ENCODE data around the gene ULK4. TPM values are rescaled to one million over a fixed set of nuclear protein-coding genes. Genes with fewer than 3 reads are reported as not detected.
A peak's percentile ranks its signal among the peaks of the same experiment; 100 is the strongest.

ULK4 gene
- polyA plus RNA-seq, 1 of the 3 experiments (the other 2 are of a cell fraction): 6.2 TPM

DNA sequence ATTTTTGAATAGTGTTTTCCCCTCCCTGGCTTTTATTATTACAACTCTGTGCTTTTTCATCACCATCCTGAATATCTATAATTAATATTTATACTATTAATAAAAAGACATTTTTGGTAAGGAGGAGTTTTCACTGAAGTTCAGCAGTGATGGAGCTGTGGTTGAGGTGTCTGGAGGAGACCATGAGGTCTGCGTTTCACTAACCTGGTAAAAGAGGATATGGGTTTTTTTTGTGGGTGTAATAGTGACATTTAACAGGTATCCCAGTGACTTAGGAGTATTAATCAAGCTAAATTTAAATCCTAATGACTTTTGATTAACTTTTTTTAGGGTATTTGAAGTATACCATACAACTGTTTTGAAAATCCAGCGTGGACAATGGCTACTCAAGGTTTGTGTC, 738.2 kb downstream of the ULK4 start:
- H3K4me2 ChIP-seq: 0 out of 2 replicates have a peak overlapping the region, but pooled peaks have one; percentile 22
- H2AFZ ChIP-seq (ENCODE audit: low read depth): no peak overlapping the region
- no peaks in the 10 kb centered on the region for H3K9me3 ChIP-seq
- ChIA-PET CTCF (no interaction called here), POLR2A (no interaction called here)
- WGBS (ENCODE audit: low lambda C conversion rate): 92% methylated on average over 2 of the region's 2 CpGs
- DNase-seq: no peak
- peaks cover 8% of the 10 kb centered on the region for H3F3A ChIP-seq (replicated peaks; ENCODE audit: insufficient read depth)
- H3K4me3 ChIP-seq (ENCODE audit: low read depth in 2 of 2, low read length in 1 of 2): no peak overlapping the region
- H3K4me1 ChIP-seq (ENCODE audit: control insufficient read depth in 1 of 2, insufficient read depth in 2 of 2, low read depth in 1 of 2, low read length in 1 of 2): peaks cover 3 to 10% of the 10 kb centered on the region in 2 experiments
- no peak overlapping the region for H3K9ac ChIP-seq
- TF ChIP-seq YY1 (IDR thresholded peaks at IDR 0.05; ENCODE audit: low read depth): no peak
- TF ChIP-seq, protein P1, sequence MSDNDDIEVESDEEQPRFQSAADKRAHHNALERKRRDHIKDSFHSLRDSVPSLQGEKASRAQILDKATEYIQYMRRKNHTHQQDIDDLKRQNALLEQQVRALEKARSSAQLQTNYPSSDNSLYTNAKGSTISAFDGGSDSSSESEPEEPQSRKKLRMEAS (IDR thresholded peaks at IDR 0.05; ENCODE audit: low read depth): no peak
- no peak for TF ChIP-seq TEAD4 (IDR thresholded peaks at IDR 0.05; ENCODE audit: borderline replicate concordance, insufficient read depth)
- TF ChIP-seq RXRA (IDR thresholded peaks at IDR 0.05; ENCODE audit: borderline replicate concordance, low read depth): no peak
- H3K9me2 ChIP-seq: no peaks in the 10 kb centered on the region
- peaks cover 36 to 43% of the 10 kb centered on the region in 2 experiments for H3K36me3 ChIP-seq (replicated peaks in 1 of 2; ENCODE audit: control insufficient read depth in 1 of 2, insufficient read depth in 2 of 2, low read length in 1 of 2)
- no peaks in the 10 kb centered on the region for H3K27me3 ChIP-seq (ENCODE audit: insufficient read depth)
- peaks cover 84% of the 10 kb centered on the region for H4K20me1 ChIP-seq (ENCODE audit: insufficient read depth)
- H3K27ac ChIP-seq (ENCODE audit: low read depth in 2 of 2, low read length in 1 of 2): peak overlapping the region; percentile 39 to 57; a peak in 3 of 4 replicates
- H3K79me2 ChIP-seq (ENCODE audit: insufficient read depth): peaks cover 97% of the 10 kb centered on the region

- ChIA-PET CTCF (no interaction called here), POLR2A (no interaction called here)
- no peak overlapping the region for H3K27ac ChIP-seq (ENCODE audit: low read depth in 2 of 2, low read length in 1 of 2)
- H3K9ac ChIP-seq: no peak overlapping the region
- H3K9me2 ChIP-seq: no peaks in the 10 kb centered on the region
- peaks cover 8% of the 10 kb centered on the region for H3F3A ChIP-seq (replicated peaks; ENCODE audit: insufficient read depth)
- no peak overlapping the region for H3K4me3 ChIP-seq (ENCODE audit: low read depth in 2 of 2, low read length in 1 of 2)
- H4K20me1 ChIP-seq (ENCODE audit: insufficient read depth): peaks cover 85% of the 10 kb centered on the region
- DNase-seq: no peak
- no peak overlapping the region for H3K4me2 ChIP-seq
- H3K36me3 ChIP-seq (replicated peaks in 1 of 2; ENCODE audit: control insufficient read depth in 1 of 2, insufficient read depth in 2 of 2, low read length in 1 of 2): peaks cover 36% of the 10 kb centered on the region in 2 experiments
- no peak for TF ChIP-seq POLR2AphosphoS5 (IDR thresholded peaks at IDR 0.05; ENCODE audit: low read depth, low read length)
- TF ChIP-seq CHD2 (IDR thresholded peaks at IDR 0.05; ENCODE audit: low read length, partially characterized antibody): no peak
- TF ChIP-seq IRF3 (IDR thresholded peaks at IDR 0.05; ENCODE audit: low read depth, low read length): no peak
- no peak for TF ChIP-seq TEAD4 (IDR thresholded peaks at IDR 0.05; ENCODE audit: borderline replicate concordance, insufficient read depth)
- TF ChIP-seq, protein P2, sequence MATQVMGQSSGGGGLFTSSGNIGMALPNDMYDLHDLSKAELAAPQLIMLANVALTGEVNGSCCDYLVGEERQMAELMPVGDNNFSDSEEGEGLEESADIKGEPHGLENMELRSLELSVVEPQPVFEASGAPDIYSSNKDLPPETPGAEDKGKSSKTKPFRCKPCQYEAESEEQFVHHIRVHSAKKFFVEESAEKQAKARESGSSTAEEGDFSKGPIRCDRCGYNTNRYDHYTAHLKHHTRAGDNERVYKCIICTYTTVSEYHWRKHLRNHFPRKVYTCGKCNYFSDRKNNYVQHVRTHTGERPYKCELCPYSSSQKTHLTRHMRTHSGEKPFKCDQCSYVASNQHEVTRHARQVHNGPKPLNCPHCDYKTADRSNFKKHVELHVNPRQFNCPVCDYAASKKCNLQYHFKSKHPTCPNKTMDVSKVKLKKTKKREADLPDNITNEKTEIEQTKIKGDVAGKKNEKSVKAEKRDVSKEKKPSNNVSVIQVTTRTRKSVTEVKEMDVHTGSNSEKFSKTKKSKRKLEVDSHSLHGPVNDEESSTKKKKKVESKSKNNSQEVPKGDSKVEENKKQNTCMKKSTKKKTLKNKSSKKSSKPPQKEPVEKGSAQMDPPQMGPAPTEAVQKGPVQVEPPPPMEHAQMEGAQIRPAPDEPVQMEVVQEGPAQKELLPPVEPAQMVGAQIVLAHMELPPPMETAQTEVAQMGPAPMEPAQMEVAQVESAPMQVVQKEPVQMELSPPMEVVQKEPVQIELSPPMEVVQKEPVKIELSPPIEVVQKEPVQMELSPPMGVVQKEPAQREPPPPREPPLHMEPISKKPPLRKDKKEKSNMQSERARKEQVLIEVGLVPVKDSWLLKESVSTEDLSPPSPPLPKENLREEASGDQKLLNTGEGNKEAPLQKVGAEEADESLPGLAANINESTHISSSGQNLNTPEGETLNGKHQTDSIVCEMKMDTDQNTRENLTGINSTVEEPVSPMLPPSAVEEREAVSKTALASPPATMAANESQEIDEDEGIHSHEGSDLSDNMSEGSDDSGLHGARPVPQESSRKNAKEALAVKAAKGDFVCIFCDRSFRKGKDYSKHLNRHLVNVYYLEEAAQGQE (IDR thresholded peaks at IDR 0.05; ENCODE audit: low read depth, low read length): no peak
- TF ChIP-seq NRF1 (IDR thresholded peaks at IDR 0.05; ENCODE audit: low read depth, low read length): no peak
- TF ChIP-seq RCOR1 (IDR thresholded peaks at IDR 0.05; ENCODE audit: low read length): no peak
- TF ChIP-seq TCF12 (IDR thresholded peaks at IDR 0.05): no peak
- no peak for TF ChIP-seq ZBTB33 (IDR thresholded peaks at IDR 0.05; ENCODE audit: borderline replicate concordance, low read depth)
- no peak for TF ChIP-seq FOXJ3 (CRISPR knock-in tag; IDR thresholded peaks at IDR 0.05)
- no peak for TF ChIP-seq PBX3 (IDR thresholded peaks at IDR 0.05)
- TF ChIP-seq, protein P3, sequence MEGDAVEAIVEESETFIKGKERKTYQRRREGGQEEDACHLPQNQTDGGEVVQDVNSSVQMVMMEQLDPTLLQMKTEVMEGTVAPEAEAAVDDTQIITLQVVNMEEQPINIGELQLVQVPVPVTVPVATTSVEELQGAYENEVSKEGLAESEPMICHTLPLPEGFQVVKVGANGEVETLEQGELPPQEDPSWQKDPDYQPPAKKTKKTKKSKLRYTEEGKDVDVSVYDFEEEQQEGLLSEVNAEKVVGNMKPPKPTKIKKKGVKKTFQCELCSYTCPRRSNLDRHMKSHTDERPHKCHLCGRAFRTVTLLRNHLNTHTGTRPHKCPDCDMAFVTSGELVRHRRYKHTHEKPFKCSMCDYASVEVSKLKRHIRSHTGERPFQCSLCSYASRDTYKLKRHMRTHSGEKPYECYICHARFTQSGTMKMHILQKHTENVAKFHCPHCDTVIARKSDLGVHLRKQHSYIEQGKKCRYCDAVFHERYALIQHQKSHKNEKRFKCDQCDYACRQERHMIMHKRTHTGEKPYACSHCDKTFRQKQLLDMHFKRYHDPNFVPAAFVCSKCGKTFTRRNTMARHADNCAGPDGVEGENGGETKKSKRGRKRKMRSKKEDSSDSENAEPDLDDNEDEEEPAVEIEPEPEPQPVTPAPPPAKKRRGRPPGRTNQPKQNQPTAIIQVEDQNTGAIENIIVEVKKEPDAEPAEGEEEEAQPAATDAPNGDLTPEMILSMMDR (IDR thresholded peaks at IDR 0.05): no peak
- no peak for TF ChIP-seq NFIC (IDR thresholded peaks at IDR 0.05; ENCODE audit: borderline replicate concordance)
- no peaks in the 10 kb centered on the region for H3K27me3 ChIP-seq (ENCODE audit: insufficient read depth)
- H3K9me3 ChIP-seq: no peaks in the 10 kb centered on the region
- H2AFZ ChIP-seq (ENCODE audit: low read depth): no peak overlapping the region
- WGBS (ENCODE audit: low lambda C conversion rate): 92% methylated on average over 2 of the region's 2 CpGs
- H3K79me2 ChIP-seq (ENCODE audit: insufficient read depth): peaks cover 97% of the 10 kb centered on the region
- peaks cover 3 to 10% of the 10 kb centered on the region in 2 experiments for H3K4me1 ChIP-seq (ENCODE audit: control insufficient read depth in 1 of 2, insufficient read depth in 2 of 2, low read depth in 1 of 2, low read length in 1 of 2)
Observed at GRCh38 chr3:41223078-41223477, 738.8 kb downstream of the ULK4 start.
